ENCODE results near the gene RBM33.

RBM33 gene

GRCh38 chr7:155725006-155725355, 80.5 kb downstream of the RBM33 start:
- no peak for TF ChIP-seq CTCF (IDR thresholded peaks at IDR 0.05; ENCODE audit: low read depth, low read length, missing control alignments)
- DNase-seq (ENCODE audit: extremely low read depth, low read depth): no peak
- H3K4me3 ChIP-seq (replicated peaks; ENCODE audit: low read depth, low read length): no peak overlapping the region

- no peak for DNase-seq (ENCODE audit: extremely low read depth, low read depth)
- no peak overlapping the region for H3K4me3 ChIP-seq (replicated peaks; ENCODE audit: low read depth, low read length)
- no peak for TF ChIP-seq CTCF (IDR thresholded peaks at IDR 0.05; ENCODE audit: low read depth, low read length, missing control alignments)
These were observed 83.2 kb downstream of the RBM33 start for GRCh38 chr7:155727616-155728015.

GRCh38 chr7:155728116-155728515, 83.7 kb downstream of the RBM33 start:
- DNase-seq (ENCODE audit: extremely low read depth, low read depth): no peak

GRCh38 chr7:155729847-155730246, 85.4 kb downstream of the RBM33 start:
- no peak for TF ChIP-seq CTCF (IDR thresholded peaks at IDR 0.05; ENCODE audit: low read depth, low read length, missing control alignments)
- peak; percentile 3 for DNase-seq (ENCODE audit: extremely low read depth, low read depth)
- H3K4me3 ChIP-seq (replicated peaks; ENCODE audit: low read depth, low read length): no peak overlapping the region

More at GRCh38 chr7:155728116-155728515, 83.7 kb downstream of the RBM33 start:
- no peak for TF ChIP-seq CTCF (IDR thresholded peaks at IDR 0.05; ENCODE audit: low read depth, low read length, missing control alignments)
- no peak overlapping the region for H3K4me3 ChIP-seq (replicated peaks; ENCODE audit: low read depth, low read length)

GRCh38 chr7:155731380-155731779, 86.9 kb downstream of the RBM33 start:
- DNase-seq (ENCODE audit: extremely low read depth, low read depth): no peak
- no peak overlapping the region for H3K4me3 ChIP-seq (replicated peaks; ENCODE audit: low read depth, low read length)
- TF ChIP-seq CTCF (IDR thresholded peaks at IDR 0.05; ENCODE audit: low read depth, low read length, missing control alignments): no peak

GRCh38 chr7:155731871-155732270, 87.4 kb downstream of the RBM33 start:
- DNase-seq (ENCODE audit: extremely low read depth, low read depth): no peak
- TF ChIP-seq CTCF (IDR thresholded peaks at IDR 0.05; ENCODE audit: low read depth, low read length, missing control alignments): no peak
- H3K4me3 ChIP-seq (replicated peaks; ENCODE audit: low read depth, low read length): no peak overlapping the region

- no peak overlapping the region for H3K4me3 ChIP-seq (replicated peaks; ENCODE audit: low read depth, low read length)
- TF ChIP-seq CTCF (IDR thresholded peaks at IDR 0.05; ENCODE audit: low read depth, low read length, missing control alignments): no peak
- DNase-seq (ENCODE audit: extremely low read depth, low read depth): no peak
These were observed 87.8 kb downstream of the RBM33 start for GRCh38 chr7:155732286-155732685.

All from HFF-Myc (cell line).